ENCODE results near the gene SLC5A9.

DNA sequence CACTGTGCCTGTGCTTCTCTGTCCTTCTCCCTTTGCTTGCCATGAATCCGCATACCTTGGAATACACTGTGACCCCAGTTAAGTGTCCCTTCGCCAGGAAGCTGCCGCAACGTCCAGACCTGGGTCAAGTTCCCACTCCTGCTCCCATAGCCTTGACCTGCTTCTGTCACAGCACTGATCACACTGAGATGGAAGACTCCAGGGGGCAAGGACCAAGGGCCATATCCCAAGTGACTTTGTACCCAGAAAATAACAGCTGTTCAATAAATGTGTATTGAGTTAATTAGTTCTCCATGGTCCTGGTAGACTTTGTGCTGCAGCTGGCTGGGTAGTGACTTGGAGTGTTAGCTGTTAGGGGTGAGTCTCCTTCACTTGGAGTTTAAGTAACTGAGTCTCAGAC lies 25.8 kb downstream of the SLC5A9 start:
- TF ChIP-seq, protein P1, sequence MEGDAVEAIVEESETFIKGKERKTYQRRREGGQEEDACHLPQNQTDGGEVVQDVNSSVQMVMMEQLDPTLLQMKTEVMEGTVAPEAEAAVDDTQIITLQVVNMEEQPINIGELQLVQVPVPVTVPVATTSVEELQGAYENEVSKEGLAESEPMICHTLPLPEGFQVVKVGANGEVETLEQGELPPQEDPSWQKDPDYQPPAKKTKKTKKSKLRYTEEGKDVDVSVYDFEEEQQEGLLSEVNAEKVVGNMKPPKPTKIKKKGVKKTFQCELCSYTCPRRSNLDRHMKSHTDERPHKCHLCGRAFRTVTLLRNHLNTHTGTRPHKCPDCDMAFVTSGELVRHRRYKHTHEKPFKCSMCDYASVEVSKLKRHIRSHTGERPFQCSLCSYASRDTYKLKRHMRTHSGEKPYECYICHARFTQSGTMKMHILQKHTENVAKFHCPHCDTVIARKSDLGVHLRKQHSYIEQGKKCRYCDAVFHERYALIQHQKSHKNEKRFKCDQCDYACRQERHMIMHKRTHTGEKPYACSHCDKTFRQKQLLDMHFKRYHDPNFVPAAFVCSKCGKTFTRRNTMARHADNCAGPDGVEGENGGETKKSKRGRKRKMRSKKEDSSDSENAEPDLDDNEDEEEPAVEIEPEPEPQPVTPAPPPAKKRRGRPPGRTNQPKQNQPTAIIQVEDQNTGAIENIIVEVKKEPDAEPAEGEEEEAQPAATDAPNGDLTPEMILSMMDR (conservative IDR thresholded peaks at IDR 0.05; ENCODE audit: low read length): no peak
- TF ChIP-seq EZH2phosphoT487 (IDR thresholded peaks at IDR 0.05; ENCODE audit: borderline replicate concordance): no peak

All from Loucy (cell line).